NCI-H526 treated with DMSO at 0.1 percent for 48 hours (cell line): ENCODE data around the gene ATG4C.
"Not testable (repeated sequence)": the region's sequence is repeated elsewhere in the genome, so short reads cannot be mapped to it uniquely, and the experiment has no call there.

Experiments used
- DNase-seq: peaks from one replicate; lab custom pipeline; 2025; lab: John Stamatoyannopoulos, UW

Gene ATG4C

GRCh38 chr1:62774971-62775595 lies 8.8 kb upstream of the ATG4C start:
- DNase-seq = no peak

GRCh38 chr1:62778208-62778607 lies 5.7 kb upstream of the ATG4C start:
- no peak for DNase-seq

GRCh38 chr1:62781841-62782543 lies 1.9 kb upstream of the ATG4C start:
- DNase-seq = no peak

GRCh38 chr1:62782544-62783212 lies 1.3 kb upstream of the ATG4C start:
- DNase-seq = not testable (repeated sequence)

- DNase-seq = peak; percentile 68
Measured at GRCh38 chr1:62784509-62785365, 805 bp downstream of the ATG4C start.

GRCh38 chr1:62790716-62791115 lies 6.8 kb downstream of the ATG4C start:
- DNase-seq = no peak

- no peak for DNase-seq
Measured at GRCh38 chr1:62794053-62794452, 10.1 kb downstream of the ATG4C start.

- DNase-seq = no peak
Measured at GRCh38 chr1:62796221-62796620, 12.3 kb downstream of the ATG4C start.

GRCh38 chr1:62799688-62800087 lies 15.8 kb downstream of the ATG4C start:
- DNase-seq = no peak

- DNase-seq = no peak
Measured at GRCh38 chr1:62800281-62800680, 16.3 kb downstream of the ATG4C start.

GRCh38 chr1:62800825-62801306 lies 16.9 kb downstream of the ATG4C start:
- DNase-seq = no peak

- no peak for DNase-seq
Measured at GRCh38 chr1:62809788-62810187, 25.9 kb downstream of the ATG4C start.

- no peak for DNase-seq
Measured at GRCh38 chr1:62810420-62811274, 26.7 kb downstream of the ATG4C start.

GRCh38 chr1:62823556-62823955 lies 39.6 kb downstream of the ATG4C start:
- DNase-seq = no peak

GRCh38 chr1:62826901-62827300 lies 43.0 kb downstream of the ATG4C start:
- no peak for DNase-seq

- not testable (repeated sequence) for DNase-seq
Measured at GRCh38 chr1:62827786-62828185, 43.9 kb downstream of the ATG4C start.

- DNase-seq = no peak
Measured at GRCh38 chr1:62832276-62832675, 48.3 kb downstream of the ATG4C start.

GRCh38 chr1:62833529-62833928 lies 49.6 kb downstream of the ATG4C start:
- DNase-seq = no peak

GRCh38 chr1:62834400-62834961 lies 50.5 kb downstream of the ATG4C start:
- DNase-seq = no peak

GRCh38 chr1:62836856-62837540 lies 53.1 kb downstream of the ATG4C start:
- DNase-seq = no peak
